HepG2 (cell line): ENCODE data around the gene SERTAD1. TPM values are rescaled to one million over a fixed set of nuclear protein-coding genes. Genes with fewer than 3 reads are reported as not detected.

Experiments
- FIP1L1 ChIP-seq: fragments of 200-400 bp; formaldehyde crosslinking; IDR thresholded peaks from 2 replicates; pipeline ENCODE4 v1.6.1; 2018; ENCODE audit warnings: low read depth, mild to moderate bottlenecking, low read length, moderate library complexity, borderline replicate concordance; ENCODE audit not compliant: insufficient read depth
- FOXJ3 ChIP-seq: sonication (generic); formaldehyde crosslinking; IDR thresholded peaks from 2 replicates; pipeline ENCODE4 v1.4.0; 2020; ENCODE audit warnings: missing genetic modification reagents, mild to moderate bottlenecking, borderline replicate concordance
- HNRNPH1 ChIP-seq: fragments of 200-400 bp; formaldehyde crosslinking; optimal IDR thresholded peaks from 2 replicates; pipeline ENCODE3; 2017; ENCODE audit warnings: mild to moderate bottlenecking, low read depth, low read length
- IKZF5 ChIP-seq: IDR thresholded peaks from 2 replicates; pipeline ENCODE4 v1.6.1; 2018; ENCODE audit warnings: missing genetic modification reagents, mild to moderate bottlenecking, missing compliant biosample characterization
- PAX8 ChIP-seq: sonication (generic); formaldehyde crosslinking; IDR thresholded peaks from 2 replicates; pipeline ENCODE4 v1.8.0; 2022; ENCODE audit warnings: mild to moderate bottlenecking, missing genetic modification reagents, borderline replicate concordance
- PLRG1 ChIP-seq: fragments of 450-650 bp; conservative IDR thresholded peaks from 2 replicates; pipeline ENCODE4 v1.6.1; 2016
- RARA ChIP-seq: IDR thresholded peaks from 2 replicates; pipeline ENCODE4 v1.6.1; 2016; ENCODE audit warnings: missing genetic modification reagents, missing compliant biosample characterization
- SMAD1 ChIP-seq: sonication (generic); formaldehyde crosslinking; IDR thresholded peaks from 2 replicates; pipeline ENCODE4 v1.4.0; 2020; ENCODE audit warnings: missing genetic modification reagents, low read depth, mild to moderate bottlenecking, borderline replicate concordance
- TAF15 ChIP-seq: fragments of 200-400 bp; formaldehyde crosslinking; IDR thresholded peaks from one replicate; pipeline ENCODE4 v1.6.1; 2018; ENCODE audit warnings: mild to moderate bottlenecking, low read depth, low read length; ENCODE audit not compliant: poor library complexity, severe bottlenecking
- THYN1 ChIP-seq: sonication (generic); formaldehyde crosslinking; IDR thresholded peaks from 2 replicates; pipeline ENCODE4 v1.8.1; 2023; ENCODE audit warnings: low read depth, mild to moderate bottlenecking, moderate library complexity, missing genetic modification reagents, borderline replicate concordance
- XBP1 ChIP-seq: sonication (generic); formaldehyde crosslinking; IDR thresholded peaks from 2 replicates; pipeline ENCODE4 v1.5.0; 2020; ENCODE audit warnings: missing genetic modification reagents
- ZBTB10 ChIP-seq: sonication (generic); formaldehyde crosslinking; IDR thresholded peaks from 2 replicates; pipeline ENCODE4 v1.4.0; 2020; ENCODE audit warnings: missing genetic modification reagents, borderline replicate concordance
- ZBTB39 ChIP-seq: sonication (generic); formaldehyde crosslinking; IDR thresholded peaks from 2 replicates; pipeline ENCODE4 v1.5.0; 2020; ENCODE audit warnings: missing genetic modification reagents
- ZGPAT ChIP-seq: IDR thresholded peaks from 2 replicates; pipeline ENCODE4 v1.6.1; 2016; ENCODE audit warnings: mild to moderate bottlenecking
- ZKSCAN8 ChIP-seq: IDR thresholded peaks from 2 replicates; pipeline ENCODE4 v1.6.1; 2016; ENCODE audit warnings: borderline replicate concordance, missing genetic modification reagents, missing compliant biosample characterization
- ZNF121 ChIP-seq: sonication (generic); formaldehyde crosslinking; IDR thresholded peaks from 2 replicates; pipeline ENCODE4 v1.5.0; 2020; ENCODE audit warnings: mild to moderate bottlenecking, missing genetic modification reagents
- ZNF17 ChIP-seq: sonication (generic); formaldehyde crosslinking; IDR thresholded peaks from 2 replicates; pipeline ENCODE4 v1.5.0; 2020; ENCODE audit warnings: mild to moderate bottlenecking, missing genetic modification reagents
- ZNF3 ChIP-seq: IDR thresholded peaks from 2 replicates; pipeline ENCODE4 v1.7.0; 2017; ENCODE audit warnings: inconsistent platforms
- ZNF367 ChIP-seq: sonication (generic); formaldehyde crosslinking; IDR thresholded peaks from 2 replicates; pipeline ENCODE4 v1.4.0; 2020; ENCODE audit warnings: missing genetic modification reagents, borderline replicate concordance
- ZNF660 ChIP-seq: sonication (generic); formaldehyde crosslinking; IDR thresholded peaks from 2 replicates; pipeline ENCODE4 v1.5.1; 2020; ENCODE audit warnings: mild to moderate bottlenecking, low read depth, missing genetic modification reagents, borderline replicate concordance
- ZNF761 ChIP-seq: sonication (generic); formaldehyde crosslinking; conservative IDR thresholded peaks from 2 replicates; pipeline ENCODE4 v1.4.0; 2020; ENCODE audit warnings: mild to moderate bottlenecking, missing genetic modification reagents
- polyA plus RNA-seq, 8 experiments: library from polyadenylated mRNA; depleted of rRNA in 3 of 8; stranded (reverse) in 7 of 8; unstranded in 1 of 8; fragments of >200 nt; fragmentation: Illumina TruSeq in 4 of 8; extraction: Trizol in 4 of 8; gene quantifications; 2 replicates each; pipeline versions ENCODE4 v1.2.1 to v1.2.3, GENCODE V29; 2011 to 2016; ENCODE audit warnings: low read depth in 4 of 8, missing spikeins in 1 of 8, mixed read lengths in 1 of 8; ENCODE audit not compliant: insufficient read depth in 1 of 8
- total RNA-seq, 5 experiments: library from RNA; depleted of rRNA; stranded (reverse); fragments of >200 nt; fragmentation: Illumina TruSeq; extraction: Trizol; gene quantifications; 2 replicates each; pipeline ENCODE4 v1.2.3, GENCODE V29; 2016; ENCODE audit warnings: low read depth in 1 of 5

The SERTAD1 gene
- total and polyA plus RNA-seq, 2 of the 13 experiments (the other 11 are each of a cell fraction or from before 2014, with no cell fraction given): 4.3 to 4.5 TPM

- TF ChIP-seq IKZF5 (CRISPR knock-in tag) (peak; percentile 76), ZNF660 (CRISPR knock-in tag) (no peak), ZNF17 (CRISPR knock-in tag) (no peak), ZGPAT (CRISPR knock-in tag) (peak; percentile 88), SMAD1 (peak; percentile 70; the same call in 1 of the 2 replicates), ZNF121 (peak; percentile 76), ZNF3 (CRISPR knock-in tag) (no peak), ZBTB10 (CRISPR knock-in tag) (peak; percentile 62; the same call in 1 of the 2 replicates), FIP1L1 (0 out of 2 replicates have a peak, but pooled peaks have one; percentile 21), XBP1 (CRISPR knock-in tag) (no peak), ZNF761 (CRISPR knock-in tag) (no peak; the same call in 1 of the 2 replicates), THYN1 (CRISPR knock-in tag) (no peak), TAF15 (peak; percentile 47), PAX8 (no peak), PLRG1 (no peak), HNRNPH1 (no peak), FOXJ3 (CRISPR knock-in tag) (no peak), ZKSCAN8 (CRISPR knock-in tag) (0 out of 2 replicates have a peak, but pooled peaks have one; percentile 23), RARA (peak; percentile 48), ZNF367 (CRISPR knock-in tag) (no peak), ZBTB39 (CRISPR knock-in tag) (no peak)
These were observed 4.7 kb downstream of the SERTAD1 start (continued) for GRCh38 chr19:40420766-40421765.
